Endothelial cell of umbilical vein (primary cell): ENCODE measurements around the gene EFNA4.

Experiments used
- CTCF ChIP-seq, 2 donors: IDR thresholded peaks; 1 replicate in 1 of 2; 2 replicates in 1 of 2; pipeline ENCODE4 v1.5.1; 2011; ENCODE audit warnings: low read length in 2 of 2, mild to moderate bottlenecking in 2 of 2, moderate library complexity in 2 of 2, control low read depth in 1 of 2, inconsistent platforms in 1 of 2, low read depth in 1 of 2; ENCODE audit not compliant: insufficient read depth in 1 of 2; ENCODE audit errors: extremely low read depth in 1 of 2
- EZH2 ChIP-seq: IDR thresholded peaks from 2 replicates; pipeline ENCODE4 v1.6.1; 2012; ENCODE audit warnings: borderline replicate concordance, low read depth, mild to moderate bottlenecking, moderate library complexity, low read length, inconsistent platforms; ENCODE audit not compliant: severe bottlenecking
- FOS ChIP-seq: IDR thresholded peaks from 2 replicates; pipeline ENCODE4 v1.6.1; 2011; ENCODE audit warnings: mild to moderate bottlenecking, low read length, moderate library complexity, borderline replicate concordance; ENCODE audit not compliant: insufficient read depth
- GATA2 ChIP-seq: IDR thresholded peaks from 2 replicates; pipeline ENCODE4 v1.7.0; 2011; ENCODE audit warnings: low read depth, mild to moderate bottlenecking, moderate library complexity, mixed read lengths, low read length; ENCODE audit not compliant: insufficient read length, insufficient read depth
- JUN ChIP-seq: IDR thresholded peaks from 2 replicates; pipeline ENCODE4 v1.6.1; 2011; ENCODE audit warnings: borderline replicate concordance, low read depth; ENCODE audit not compliant: insufficient read length, insufficient read depth
- MAX ChIP-seq: IDR thresholded peaks from 2 replicates; pipeline ENCODE4 v1.6.1; 2011; ENCODE audit not compliant: insufficient read depth, insufficient read length
- MYC ChIP-seq: IDR thresholded peaks from one replicate; pipeline ENCODE4 v1.6.1; 2011; ENCODE audit warnings: mild to moderate bottlenecking, low read depth, low read length
- POLR2A ChIP-seq: IDR thresholded peaks from 2 replicates; pipeline ENCODE4 v1.6.1; 2012; ENCODE audit warnings: low read depth, mild to moderate bottlenecking, control low read depth, low read length
- POLR2AphosphoS5 ChIP-seq: IDR thresholded peaks from 2 replicates; pipeline ENCODE4 v1.6.1; 2012; ENCODE audit warnings: low read depth, mild to moderate bottlenecking, control low read depth, low read length, moderate library complexity; ENCODE audit not compliant: insufficient read depth

GRCh38 chr1:155049651-155050559 is 13.6 kb upstream of the EFNA4 start:
- no peak for TF ChIP-seq POLR2AphosphoS5
- no peak for TF ChIP-seq CTCF (IDR thresholded peaks at IDR 0.05; ENCODE audit: extremely low read depth in 1 of 2, insufficient read depth in 1 of 2, low read depth in 1 of 2, low read length in 2 of 2)
- no peak for TF ChIP-seq POLR2A
- TF ChIP-seq MAX, result no peak
- no peak for TF ChIP-seq FOS
- TF ChIP-seq EZH2, result no peak
- TF ChIP-seq JUN, result no peak
- TF ChIP-seq MYC, result no peak
- TF ChIP-seq GATA2, result no peak
